Measurements from ENCODE around the gene TFEB.

TFEB gene

GRCh38 chr6:41704656-41705310, 30.6 kb downstream of the TFEB start:
- DNase-seq = no peak

DNA sequence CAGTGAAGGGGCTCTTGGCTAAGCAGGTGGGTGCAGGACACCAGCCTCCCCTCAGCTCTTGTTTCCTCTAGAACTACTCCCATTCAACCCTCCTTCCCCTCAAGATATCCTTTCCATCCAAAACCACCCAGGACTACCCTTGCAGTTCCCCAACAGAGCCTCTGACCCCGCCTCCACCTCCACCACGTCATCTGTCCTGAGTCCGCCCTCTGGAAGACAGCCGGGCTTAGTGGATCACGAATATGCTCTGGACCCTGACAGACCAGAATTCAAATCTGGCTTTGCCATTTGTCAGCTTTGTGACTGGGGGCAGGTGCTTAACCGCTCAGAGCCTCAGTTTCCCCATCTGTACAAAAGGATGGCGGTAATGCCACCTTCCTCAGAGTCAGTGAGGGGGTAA, 31.4 kb downstream of the TFEB start:
- no peak for DNase-seq

DNA sequence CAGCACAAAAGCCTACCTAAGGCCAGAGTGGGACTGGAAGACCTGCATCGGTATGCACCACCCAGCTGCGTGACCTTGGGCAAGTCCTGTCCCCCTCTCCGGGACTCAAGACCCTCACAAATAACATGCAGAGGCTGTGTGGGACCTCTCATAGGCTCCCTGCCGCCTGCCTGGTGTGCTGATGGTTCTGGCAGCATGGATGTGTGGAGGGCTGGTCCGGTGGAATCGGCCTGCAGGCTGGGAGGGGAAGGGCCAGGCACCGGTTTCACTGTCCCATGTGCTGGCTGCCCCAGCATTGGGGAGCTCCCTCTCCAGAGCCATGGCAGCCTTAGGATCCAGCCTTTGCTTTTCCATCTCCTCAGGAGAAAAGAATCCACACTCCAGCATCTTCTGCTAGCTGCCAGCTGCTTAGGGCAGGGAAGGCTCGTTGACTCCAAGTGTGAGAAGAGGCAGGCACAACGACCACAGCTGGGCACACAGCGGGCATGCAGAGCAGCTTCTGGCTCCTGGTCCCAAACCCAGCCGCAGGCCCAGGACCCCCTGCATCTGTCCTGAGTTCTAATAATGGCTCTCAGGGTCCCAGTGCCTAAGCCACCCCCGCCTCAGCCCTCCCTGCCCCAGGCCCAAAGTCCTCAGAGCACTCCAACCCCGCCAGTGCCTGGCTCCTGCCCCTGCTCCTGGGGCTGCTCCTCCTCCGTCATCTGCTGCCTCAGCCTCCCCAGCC, 32.5 kb downstream of the TFEB start:
- DNase-seq = no peak

- DNase-seq = no peak
These were observed 33.2 kb downstream of the TFEB start for GRCh38 chr6:41702089-41702745.

DNA sequence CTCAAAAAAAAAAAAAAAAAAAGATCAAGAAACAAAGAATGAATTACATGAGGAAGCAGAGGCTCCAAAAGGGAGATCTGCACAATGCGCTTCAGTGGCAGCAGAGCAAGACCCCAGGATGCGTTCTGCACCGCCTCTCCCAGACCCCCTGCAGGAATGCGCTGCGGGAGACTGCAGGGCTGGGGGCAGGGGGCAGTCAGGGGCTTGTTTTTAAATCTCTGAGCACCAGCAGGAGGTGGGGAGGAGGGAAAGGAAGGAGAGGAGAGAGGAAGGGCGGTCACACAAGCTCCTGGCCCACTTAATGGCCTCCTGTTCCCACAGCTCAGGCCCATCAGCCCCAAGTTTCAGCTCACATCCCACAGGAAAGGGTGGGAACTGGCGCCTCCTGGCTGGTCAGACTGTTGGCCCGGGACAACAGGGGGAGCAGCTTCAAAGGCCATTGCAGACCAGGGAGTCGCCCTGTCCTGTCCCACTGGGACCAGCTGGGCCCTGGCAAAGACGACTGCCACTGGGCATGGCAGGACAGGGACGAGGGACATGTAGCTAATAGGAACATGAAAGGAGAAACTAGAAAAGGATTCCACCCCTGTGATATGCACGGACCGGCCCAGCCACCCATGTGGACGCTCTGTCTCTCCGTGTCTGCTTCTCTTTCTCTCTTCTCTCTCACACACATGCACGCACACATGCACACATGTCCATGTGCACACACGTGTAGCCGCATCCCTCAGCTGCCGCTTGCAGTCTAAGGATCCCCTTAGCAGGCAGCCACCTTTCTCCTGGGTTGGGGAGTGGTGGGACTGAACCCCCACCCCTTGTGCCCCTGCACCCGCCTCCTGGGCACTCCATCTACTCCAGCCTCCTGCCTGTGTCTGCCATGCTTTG, 34.7 kb downstream of the TFEB start:
- no peak for DNase-seq

DNA sequence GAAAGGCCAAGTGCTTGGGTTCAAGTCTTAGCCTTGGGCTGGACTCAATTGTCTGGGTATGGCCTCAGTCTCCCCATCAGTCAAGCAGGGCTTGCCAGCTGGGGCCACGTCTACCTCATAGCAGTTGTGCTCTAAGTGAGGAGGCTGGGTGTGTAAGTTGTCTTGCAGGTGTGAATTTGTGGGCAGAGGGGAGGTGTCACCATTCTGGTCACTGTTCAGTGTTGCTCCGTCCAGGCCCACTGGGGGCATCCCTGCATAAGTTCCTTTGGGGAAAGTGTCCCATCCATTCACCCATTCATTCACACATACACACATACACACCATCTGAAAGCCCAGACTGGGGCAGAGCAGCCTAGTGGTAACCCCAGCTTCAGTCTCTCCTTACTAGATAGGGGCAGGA, 36.3 kb downstream of the TFEB start:
- DNase-seq = no peak

GRCh38 chr6:41697861-41698781, 37.3 kb downstream of the TFEB start:
- DNase-seq = no peak

GRCh38 chr6:41696788-41697187, 38.6 kb downstream of the TFEB start:
- DNase-seq = no peak

DNA sequence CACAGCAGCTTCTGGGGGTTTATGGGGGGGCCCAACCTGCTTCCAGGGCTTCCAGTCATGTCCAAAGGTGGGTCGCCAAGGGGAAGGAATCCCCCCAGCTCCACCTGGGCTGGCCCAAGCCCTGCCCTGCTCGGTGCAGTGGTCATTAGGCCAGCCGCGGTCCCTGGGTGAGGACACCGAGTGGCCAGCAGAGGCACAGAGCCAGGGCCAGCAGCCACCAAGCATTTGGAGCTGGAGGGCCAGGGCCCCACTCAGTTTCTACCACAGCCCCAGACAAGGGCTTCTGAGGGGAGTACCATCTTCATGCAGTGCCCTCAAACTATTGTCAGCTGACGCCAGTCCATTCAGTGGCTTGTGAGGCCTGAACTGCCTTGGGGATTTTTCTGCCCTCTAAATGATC, 39.6 kb downstream of the TFEB start:
- no peak for DNase-seq

- DNase-seq = no peak
These were observed 40.4 kb downstream of the TFEB start for GRCh38 chr6:41694815-41695526.

DNA sequence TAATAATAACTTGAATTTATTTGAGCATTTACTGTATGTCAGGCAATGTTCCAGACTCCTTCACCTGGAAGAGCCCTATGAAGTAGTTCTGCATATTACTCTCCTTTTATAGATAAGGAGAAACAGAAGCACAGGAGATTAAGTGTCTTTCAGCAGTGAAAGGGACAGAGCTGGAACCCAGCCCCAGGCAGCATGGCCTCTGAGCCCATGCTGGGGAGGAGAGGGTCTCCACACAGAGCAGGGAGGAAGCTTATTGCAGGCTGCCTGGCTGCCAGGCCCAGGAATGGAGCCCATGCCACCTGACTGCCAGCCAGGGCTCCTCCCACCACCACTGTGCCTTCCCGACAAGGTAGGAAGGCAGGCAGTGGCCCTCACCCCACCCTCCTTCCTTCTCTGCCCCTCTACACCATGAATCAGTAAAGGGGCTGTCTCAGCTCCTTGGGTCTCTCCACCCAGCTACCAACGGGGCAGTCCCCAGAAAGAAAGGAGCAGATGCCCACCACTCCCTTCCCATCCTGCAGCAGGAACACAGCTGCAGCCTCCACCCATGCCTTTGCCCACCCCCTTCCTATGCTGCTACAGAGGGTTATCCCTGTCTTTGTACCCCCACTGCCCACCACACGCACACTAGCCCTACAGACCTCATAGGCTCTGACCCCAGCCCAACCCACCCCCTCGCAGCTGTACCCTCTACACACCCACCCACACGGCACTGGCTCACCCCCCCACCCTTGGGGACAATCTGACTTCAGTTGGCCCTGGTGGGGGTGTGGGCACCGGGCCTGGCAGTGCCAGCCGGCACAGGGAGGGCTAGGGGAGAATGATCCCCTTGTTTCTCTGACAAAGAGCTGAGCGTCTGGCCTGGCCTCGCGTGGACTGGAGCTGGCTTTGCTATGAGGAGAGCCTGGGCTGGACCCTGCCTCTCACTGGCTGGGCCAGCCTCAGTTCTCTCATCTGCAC, 41.8 kb downstream of the TFEB start:
- no peak for DNase-seq

GRCh38 chr6:41692730-41693129, 42.7 kb downstream of the TFEB start:
- DNase-seq = no peak

DNA sequence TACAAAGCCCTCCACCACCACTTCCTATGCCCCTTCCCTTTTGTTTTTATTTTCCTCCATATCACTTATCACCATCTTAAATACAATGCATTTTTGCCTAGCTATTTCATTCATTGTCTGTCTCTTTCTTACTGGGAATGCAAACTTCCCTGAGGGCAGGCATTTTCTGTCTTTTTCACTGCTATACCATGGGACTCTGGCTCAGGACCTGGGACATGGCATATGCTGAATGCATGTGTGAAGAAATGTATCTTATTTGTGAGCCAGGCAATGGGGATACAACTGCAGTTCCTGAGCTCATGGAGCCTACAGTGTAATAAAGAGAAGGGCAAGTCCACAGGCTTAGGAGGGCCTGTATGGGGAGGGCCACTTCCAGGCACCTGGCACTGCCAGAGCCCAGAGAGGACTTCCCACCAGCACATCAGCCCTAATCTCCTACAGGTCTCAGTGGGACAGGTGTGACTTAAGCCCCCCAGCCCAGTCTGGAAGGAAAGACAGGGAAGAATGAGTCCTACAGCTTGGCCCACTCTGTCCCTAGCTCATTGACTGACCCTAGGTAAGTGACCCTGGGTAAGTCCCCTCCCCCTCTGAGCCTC, 43.2 kb downstream of the TFEB start:
- DNase-seq = no peak

DNA sequence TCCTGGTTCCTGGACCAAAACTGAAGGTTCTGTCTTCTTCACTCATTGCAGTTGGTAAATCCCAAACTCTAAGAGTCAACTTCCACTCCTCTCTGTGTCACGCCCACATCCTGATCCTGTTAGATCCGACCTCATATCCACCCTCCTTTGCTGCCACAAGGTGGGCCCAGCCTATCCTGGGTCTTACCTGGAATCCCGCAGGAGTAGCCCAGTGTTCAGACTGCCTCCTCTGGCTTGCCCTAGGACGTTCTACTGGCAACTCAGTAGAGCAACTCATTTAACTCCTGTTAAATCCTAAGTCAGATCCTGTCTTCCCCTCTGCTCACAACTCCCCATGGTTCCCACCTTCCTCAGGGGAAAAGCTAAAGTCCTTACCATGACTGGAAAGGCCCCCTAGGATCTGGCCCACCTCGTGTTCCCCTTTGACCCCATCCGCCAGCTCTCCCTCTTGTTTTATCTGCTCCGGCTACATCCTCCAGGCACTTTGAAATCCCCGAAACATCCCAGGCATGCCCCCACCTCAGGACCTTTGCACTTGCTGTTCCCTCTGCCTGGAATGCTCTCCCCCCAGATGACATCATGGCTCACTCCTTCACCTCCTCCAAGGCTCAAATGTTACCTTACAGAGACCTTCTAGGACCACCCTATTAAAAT, 43.9 kb downstream of the TFEB start:
- no peak for DNase-seq

GRCh38 chr6:41690541-41691330, 44.7 kb downstream of the TFEB start:
- no peak for DNase-seq

GRCh38 chr6:41689171-41690008, 46.0 kb downstream of the TFEB start:
- no peak for DNase-seq

GRCh38 chr6:41688256-41688965, 47.0 kb downstream of the TFEB start:
- DNase-seq = no peak
